ENCODE data around the gene MMP14. TPM values are rescaled to one million over a fixed set of nuclear protein-coding genes. Genes with fewer than 3 reads are reported as not detected.

Gene MMP14
- total RNA-seq, 2 donors from 2014 or later = 0.68 to 2.2 TPM

DNA sequence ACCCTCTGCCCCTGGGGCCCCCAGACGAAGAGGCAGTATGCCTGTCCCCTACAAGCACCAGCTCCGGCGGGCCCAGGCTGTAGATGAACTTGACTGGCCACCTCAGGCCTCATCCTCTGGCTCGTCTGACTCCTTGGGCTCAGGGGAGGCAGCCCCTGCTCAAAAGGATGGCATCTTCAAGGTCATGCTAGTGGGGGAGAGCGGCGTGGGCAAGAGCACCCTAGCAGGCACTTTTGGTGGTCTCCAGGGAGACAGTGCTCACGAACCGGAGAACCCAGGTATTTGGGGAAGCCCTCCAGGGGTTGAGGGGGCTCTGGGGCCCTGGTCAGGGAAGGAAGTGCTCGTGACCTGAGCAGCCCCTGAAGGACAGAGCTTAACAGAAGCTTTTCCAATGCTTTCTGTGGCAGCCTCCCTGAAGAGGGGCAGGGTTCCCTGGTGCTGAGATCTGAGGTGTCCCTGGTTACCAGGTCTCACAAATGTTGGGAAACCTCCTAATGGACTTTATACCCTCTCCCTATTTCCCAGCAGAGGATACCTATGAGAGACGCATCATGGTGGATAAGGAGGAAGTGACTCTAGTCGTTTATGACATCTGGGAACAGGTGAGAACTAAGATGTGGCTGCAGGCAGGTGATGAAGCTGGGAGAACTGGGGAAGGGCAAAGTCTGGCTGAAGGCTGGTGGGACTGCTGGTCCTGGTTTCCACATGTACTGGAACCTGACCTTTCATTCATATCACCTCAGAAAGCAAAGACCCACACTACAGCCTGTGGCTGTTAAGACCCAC is 48.5 kb downstream of the MMP14 start:
- H3K27ac Mint-ChIP-seq = no peak overlapping the region
- ATAC-seq (no peak), DNase-seq (ENCODE audit: low spot score in 2 of 2) (no peak)
- no peaks in the 10 kb centered on the region for H3K9me3 Mint-ChIP-seq
- H3K36me3 Mint-ChIP-seq = no peaks in the 10 kb centered on the region

DNA sequence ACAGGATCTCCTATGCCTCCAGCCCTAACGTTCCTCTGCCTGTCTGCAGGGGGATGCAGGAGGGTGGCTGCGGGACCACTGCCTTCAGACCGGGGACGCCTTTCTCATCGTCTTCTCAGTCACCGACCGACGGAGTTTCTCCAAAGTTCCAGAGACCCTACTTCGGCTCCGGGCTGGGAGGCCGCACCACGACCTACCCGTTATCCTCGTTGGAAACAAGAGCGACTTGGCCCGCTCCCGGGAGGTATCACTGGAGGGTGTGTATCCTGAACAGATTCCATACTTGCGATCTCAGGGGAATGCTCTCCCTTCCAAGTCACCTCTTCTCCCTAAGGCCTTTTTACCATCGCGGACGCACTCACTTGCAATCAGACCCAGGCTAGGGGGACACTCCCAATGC is 49.6 kb downstream of the MMP14 start:
- Mint-ChIP-seq H3K9me3 (no peaks in the 10 kb centered on the region), H3K36me3 (no peaks in the 10 kb centered on the region), H3K27ac (no peak overlapping the region)
- DNase-seq (ENCODE audit: low spot score in 2 of 2) (no peak), ATAC-seq (no peak)

GRCh38 chr14:22886500-22887259 is 50.3 kb downstream of the MMP14 start:
- ATAC-seq (peak; percentile 69 to 80), DNase-seq (ENCODE audit: low spot score in 2 of 2) (peak; percentile 63 to 82)
- H3K27ac Mint-ChIP-seq = peak overlapping the region; percentile 65 to 96
- H3K9me3 Mint-ChIP-seq = no peaks in the 10 kb centered on the region
- no peaks in the 10 kb centered on the region for H3K36me3 Mint-ChIP-seq

GRCh38 chr14:22887260-22887989 is 51.0 kb downstream of the MMP14 start:
- Mint-ChIP-seq H3K9me3 (no peaks in the 10 kb centered on the region), H3K36me3 (no peaks in the 10 kb centered on the region), H3K27ac (peak overlapping the region; percentile 65 to 96)
- ATAC-seq (peak; percentile 4 to 60), DNase-seq (ENCODE audit: low spot score in 2 of 2) (peak in 1 of 2 donors; percentile 28)

DNA sequence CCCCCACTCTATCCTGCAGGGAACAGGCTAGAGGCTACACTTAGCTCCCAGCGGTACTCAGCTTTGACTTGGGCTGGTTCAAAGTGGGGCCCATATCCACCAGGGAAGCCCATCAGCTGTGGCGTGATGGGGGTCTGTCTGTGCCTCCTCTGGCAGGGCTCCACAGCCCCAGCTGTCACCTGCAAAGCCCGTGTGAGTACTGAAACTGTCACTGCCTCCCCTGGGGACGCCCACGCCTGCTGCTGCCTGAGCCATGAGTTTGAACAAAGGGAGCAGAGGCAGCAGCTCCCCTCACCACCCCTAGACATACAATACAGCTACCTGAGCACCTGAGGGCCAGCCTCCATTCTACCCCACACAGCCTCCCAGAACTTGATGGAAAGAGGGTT is 51.6 kb downstream of the MMP14 start:
- ATAC-seq (peak in 1 of 2 donors; percentile 33), DNase-seq (ENCODE audit: low spot score in 2 of 2) (peak in 1 of 2 donors; percentile 50)
- Mint-ChIP-seq H3K27ac (no peak overlapping the region), H3K9me3 (no peaks in the 10 kb centered on the region), H3K36me3 (no peaks in the 10 kb centered on the region)

- Mint-ChIP-seq H3K36me3 (no peaks in the 10 kb centered on the region), H3K27ac (no peak overlapping the region)
Observed at GRCh38 chr14:22888662-22889061, 52.3 kb downstream of the MMP14 start.

DNA sequence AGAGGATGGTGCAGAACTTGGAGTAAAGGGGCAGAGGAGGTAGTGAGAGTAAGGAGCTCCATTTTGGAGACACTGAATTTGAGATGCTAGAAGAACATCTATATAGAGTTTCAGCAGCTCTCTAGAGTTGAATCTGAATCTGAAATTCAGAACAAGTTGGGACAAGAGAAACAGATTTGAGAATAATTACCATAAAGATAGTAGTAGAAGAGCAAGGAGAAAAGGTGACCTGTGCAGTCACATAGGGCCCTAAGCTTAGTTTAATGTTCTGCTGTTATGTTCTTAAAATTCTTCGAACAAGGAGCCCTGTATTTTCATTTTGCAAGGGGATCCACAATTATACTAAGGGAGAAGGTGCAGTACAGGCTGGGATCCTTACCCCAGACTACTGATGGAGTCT is 54.0 kb downstream of the MMP14 start:
- H3K9me3 Mint-ChIP-seq = no peaks in the 10 kb centered on the region
- no peaks in the 10 kb centered on the region for H3K36me3 Mint-ChIP-seq
- no peak for DNase-seq (ENCODE audit: low spot score in 2 of 2)
- no peak for ATAC-seq
- H3K27ac Mint-ChIP-seq = no peak overlapping the region

More at GRCh38 chr14:22888662-22889061, 52.3 kb downstream of the MMP14 start:
- DNase-seq (ENCODE audit: low spot score in 2 of 2) (no peak), ATAC-seq (no peak)
- H3K9me3 Mint-ChIP-seq = no peaks in the 10 kb centered on the region

DNA sequence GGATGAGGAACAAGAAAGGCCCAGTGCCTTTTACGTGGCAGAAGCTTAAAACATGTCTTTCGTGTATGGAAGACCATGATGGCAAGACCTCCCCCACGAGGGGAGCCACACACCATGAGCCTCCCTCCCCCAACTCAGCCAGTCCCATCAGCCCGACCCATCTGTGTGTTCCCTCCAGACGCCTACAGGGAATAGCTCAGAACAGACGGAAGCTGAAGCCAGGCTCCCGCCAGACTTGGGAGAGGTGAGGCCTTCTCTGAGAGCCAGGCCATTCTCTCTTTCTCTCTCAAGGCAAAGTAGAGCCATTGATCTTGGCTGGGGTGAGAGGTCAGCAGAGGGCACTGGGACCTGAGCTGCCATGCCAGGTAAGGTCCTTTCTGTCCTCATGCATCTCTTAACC is 56.1 kb downstream of the MMP14 start:
- no peak for ATAC-seq
- Mint-ChIP-seq H3K9me3 (no peaks in the 10 kb centered on the region), H3K36me3 (no peaks in the 10 kb centered on the region), H3K27ac (peak overlapping the region in 1 of 2 donors; percentile 4)
- DNase-seq (ENCODE audit: low spot score in 2 of 2) = no peak

DNA sequence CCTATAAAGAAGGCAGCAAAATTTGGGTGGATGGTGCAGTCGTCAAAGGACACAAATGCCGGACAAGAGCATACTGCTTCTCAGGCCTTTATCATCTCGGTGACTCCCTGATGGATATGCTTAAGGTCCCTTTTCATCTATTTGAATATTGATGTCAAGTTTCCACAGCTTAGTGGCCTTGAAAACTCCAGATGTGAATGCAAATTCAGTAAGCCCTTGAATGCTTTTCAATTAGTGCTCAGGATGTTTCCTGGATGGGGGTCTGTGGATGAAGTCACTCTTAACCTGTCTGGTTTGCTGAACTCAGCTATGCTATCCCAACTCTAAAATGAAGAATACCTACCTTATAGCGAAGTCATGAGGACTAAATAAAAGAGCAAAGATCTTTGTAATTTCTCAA is 57.3 kb downstream of the MMP14 start:
- Mint-ChIP-seq H3K27ac (no peak overlapping the region), H3K9me3 (no peaks in the 10 kb centered on the region), H3K36me3 (no peaks in the 10 kb centered on the region)
- no peak for DNase-seq (ENCODE audit: low spot score in 2 of 2)
- no peak for ATAC-seq

GRCh38 chr14:22895402-22895801 is 59.0 kb downstream of the MMP14 start:
- Mint-ChIP-seq H3K9me3 (no peaks in the 10 kb centered on the region), H3K27ac (no peak overlapping the region), H3K36me3 (no peaks in the 10 kb centered on the region)
- DNase-seq (ENCODE audit: low spot score in 2 of 2) = no peak
- ATAC-seq = no peak

- peaks cover 0 to 5% of the 10 kb centered on the region in 2 donors for H3K36me3 Mint-ChIP-seq
- no peak overlapping the region for H3K27ac Mint-ChIP-seq
- ATAC-seq (no peak), DNase-seq (ENCODE audit: low spot score in 2 of 2) (no peak)
- H3K9me3 Mint-ChIP-seq = no peaks in the 10 kb centered on the region
Observed at GRCh38 chr14:22896356-22896755, 60.0 kb downstream of the MMP14 start.

DNA sequence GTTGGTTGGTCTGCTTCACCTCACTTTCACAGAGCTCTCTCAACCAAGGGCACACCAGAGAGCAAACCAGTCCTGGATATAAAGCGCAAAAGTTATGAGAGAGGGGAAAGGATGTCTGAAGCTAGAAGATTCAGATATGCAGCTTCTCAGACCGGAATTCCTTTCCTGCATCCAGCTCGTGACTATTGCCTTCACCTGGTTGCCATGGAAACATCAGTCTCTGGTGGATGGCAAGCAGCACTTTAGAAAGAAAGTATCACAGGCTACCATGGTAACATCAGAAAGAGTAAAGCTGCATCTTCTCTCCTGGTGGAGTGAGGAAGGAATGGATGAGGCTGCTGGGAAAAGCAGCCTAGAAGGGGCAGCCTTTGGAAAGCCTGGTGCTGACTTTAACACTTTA is 60.4 kb downstream of the MMP14 start:
- H3K9me3 Mint-ChIP-seq = no peaks in the 10 kb centered on the region
- no peak for ATAC-seq
- no peak for DNase-seq (ENCODE audit: low spot score in 2 of 2)
- peaks cover 0 to 5% of the 10 kb centered on the region in 2 donors for H3K36me3 Mint-ChIP-seq
- H3K27ac Mint-ChIP-seq = no peak overlapping the region

- H3K27ac Mint-ChIP-seq = no peak overlapping the region
- DNase-seq (ENCODE audit: low spot score in 2 of 2) = no peak
- peaks cover 0 to 10% of the 10 kb centered on the region in 2 donors for H3K36me3 Mint-ChIP-seq
- no peaks in the 10 kb centered on the region for H3K9me3 Mint-ChIP-seq
- ATAC-seq = no peak
Observed at GRCh38 chr14:22897357-22897756, 61.0 kb downstream of the MMP14 start.

Other genes with a start within 250 kb of the MMP14 start
- gene DAD1, start 247.4 kb upstream of the MMP14 start, total RNA-seq = 100 to 1,000 TPM; 218 to 240 TPM
- 10 to 100 TPM; 13.8 to 26.5 TPM for gene ABHD4, start 238.3 kb upstream of the MMP14 start, total RNA-seq
- not detected for gene OR6J1, start 192.2 kb upstream of the MMP14 start, total RNA-seq
- 100 to 1,000 TPM; 176 to 178 TPM for gene OXA1L, start 69.9 kb upstream of the MMP14 start, total RNA-seq
- gene SLC7A7, start 21.1 kb upstream of the MMP14 start, total RNA-seq = under 1 TPM; 0.46 to 0.78 TPM
- gene MRPL52, start 6.7 kb upstream of the MMP14 start, total RNA-seq = 100 to 1,000 TPM; 112 to 146 TPM
- 10 to 100 TPM; 48.9 to 67.6 TPM for gene LRP10, start 35.2 kb downstream of the MMP14 start, total RNA-seq
- 1 to 10 TPM in 1 of 2 donors, under 1 TPM in 1; 0.93 to 1.1 TPM for gene REM2, start 46.6 kb downstream of the MMP14 start, total RNA-seq
- gene RBM23, start 82.6 kb downstream of the MMP14 start, total RNA-seq = 10 to 100 TPM; 63.5 to 97.7 TPM
- 100 to 1,000 TPM in 1 of 2 donors, 10 to 100 TPM in 1; 47.1 to 120 TPM for gene PRMT5, start 92.8 kb downstream of the MMP14 start, total RNA-seq
- gene HAUS4, start 120.5 kb downstream of the MMP14 start, total RNA-seq = 10 to 100 TPM; 82.2 to 93.3 TPM
- gene AJUBA, start 146.0 kb downstream of the MMP14 start, total RNA-seq = 1 to 10 TPM; 1.5 to 3.8 TPM
- 10 to 100 TPM; 10.9 to 12.6 TPM for gene C14orf93, start 173.6 kb downstream of the MMP14 start, total RNA-seq
- 100 to 1,000 TPM; 137 to 180 TPM for gene PSMB5, start 198.3 kb downstream of the MMP14 start, total RNA-seq
- gene PSMB11, start 205.6 kb downstream of the MMP14 start, total RNA-seq = not detected
- 1 to 10 TPM; 1.1 to 1.4 TPM for gene CDH24, start 220.9 kb downstream of the MMP14 start, total RNA-seq